CD8-positive, alpha-beta memory T cell (primary cell): ENCODE data around the gene TSPAN6. TPM values are rescaled to one million over a fixed set of nuclear protein-coding genes. Genes with fewer than 3 reads are reported as not detected.

Experiments
- CTCF ChIA-PET: fragments of 350-600 bp; sonication (Branson Sonifier 250); formaldehyde crosslinking; loops from one replicate; lab custom pipeline; 2021; ENCODE audit warnings: antibody characterized with exemption; lab: Charles Lee
- POLR2A ChIA-PET: fragments of 350-600 bp; sonication (Branson Sonifier 250); formaldehyde crosslinking; loops from one replicate; lab custom pipeline; 2021; ENCODE audit warnings: antibody characterized with exemption; lab: Charles Lee
- DNase-seq, 5 donors: peaks; one replicate each; pipeline versions ENCODE4 v3.0.0 to v3.0.0-alpha.2; 2020 to 2022; ENCODE audit warnings: mixed read lengths in 1 of 5
- H3K27ac ChIP-seq: one replicate; pipeline ENCODE4 v1.7.0; 2013; ENCODE audit warnings: low read depth, mild to moderate bottlenecking, low read length, moderate library complexity
- H3K27me3 ChIP-seq: 2 replicates; pipeline ENCODE4 v1.7.0; 2013; ENCODE audit warnings: low read length, mild to moderate bottlenecking; ENCODE audit not compliant: insufficient read depth, poor library complexity, severe bottlenecking
- H3K36me3 ChIP-seq: 2 replicates; pipeline ENCODE4 v1.7.0; 2013; ENCODE audit warnings: mild to moderate bottlenecking, low read length, moderate library complexity; ENCODE audit not compliant: insufficient read depth
- H3K4me1 ChIP-seq: 2 replicates; pipeline ENCODE4 v1.7.0; 2013; ENCODE audit warnings: mild to moderate bottlenecking, low read length, moderate library complexity; ENCODE audit not compliant: insufficient read depth
- H3K4me3 ChIP-seq: 2 replicates; pipeline ENCODE4 v1.7.0; 2013; ENCODE audit warnings: mild to moderate bottlenecking, low read length
- H3K9me3 ChIP-seq: 2 replicates; pipeline ENCODE4 v1.7.0; 2013; ENCODE audit warnings: mild to moderate bottlenecking, low read length
- H3K27ac Mint-ChIP-seq, 8 donors: one replicate each; pipeline ENCODE4 v1.8.0; 2020 to 2021; ENCODE audit warnings: mixed read lengths in 8 of 8, mild to moderate bottlenecking in 6 of 8, inconsistent platforms in 3 of 8, moderate library complexity in 3 of 8
- H3K27me3 Mint-ChIP-seq, 2 donors: one replicate each; pipeline ENCODE4 v1.8.0; 2020 to 2021; ENCODE audit warnings: mixed read lengths in 2 of 2, mild to moderate bottlenecking in 1 of 2, moderate library complexity in 1 of 2
- H3K36me3 Mint-ChIP-seq, 3 donors: one replicate each; pipeline ENCODE4 v1.8.0; 2020 to 2021; ENCODE audit warnings: mixed read lengths in 3 of 3, inconsistent platforms in 1 of 3, mild to moderate bottlenecking in 1 of 3
- H3K4me1 Mint-ChIP-seq, 3 donors: one replicate each; pipeline ENCODE4 v1.8.0; 2020 to 2021; ENCODE audit warnings: mixed read lengths in 3 of 3, inconsistent platforms in 1 of 3, mild to moderate bottlenecking in 1 of 3
- H3K4me3 Mint-ChIP-seq, 7 donors: one replicate each; pipeline ENCODE4 v1.8.0; 2020 to 2021; ENCODE audit warnings: mixed read lengths in 7 of 7, mild to moderate bottlenecking in 6 of 7, moderate library complexity in 4 of 7, inconsistent platforms in 2 of 7
- H3K9me3 Mint-ChIP-seq, 5 donors: one replicate each; pipeline ENCODE4 v1.8.0; 2020 to 2022; ENCODE audit warnings: mixed read lengths in 5 of 5, mild to moderate bottlenecking in 3 of 5, moderate library complexity in 2 of 5, inconsistent platforms in 1 of 5
- polyA plus RNA-seq: library from polyadenylated mRNA; unstranded; fragments of 300-500 nt; fragmentation: Illumina TruSeq; gene quantifications from one replicate; pipeline ENCODE4 v1.2.3, GENCODE V29; 2021
- total RNA-seq, 2 experiments: library from RNA; stranded (reverse); gene quantifications; one replicate each; pipeline ENCODE4 v1.2.3, GENCODE V29; 2021

TSPAN6 gene
- under 1 TPM; 0.07 to 0.33 TPM for total RNA-seq
- polyA plus RNA-seq = 1.9 TPM

GRCh38 chrX:100636321-100636991 is at the start of gene TSPAN6:
Gene TSPAN6 (minus strand): TSS chrX:100636806. CDS start chrX:100636694, 112 bp downstream.
- POLR2A ChIA-PET = no interaction called here

GRCh38 chrX:100685997-100686305 is 49.3 kb upstream of the TSPAN6 start:
- Histone ChIP-seq H3K4me3 (no peak overlapping the region), H3K27ac (no peak overlapping the region), H3K36me3 (no peaks in the 10 kb centered on the region), H3K9me3 (no peaks in the 10 kb centered on the region), H3K4me1 (no peaks in the 10 kb centered on the region), H3K27me3 (no peaks in the 10 kb centered on the region)
- Mint-ChIP-seq H3K4me3 (no peak overlapping the region), H3K9me3 (no peaks in the 10 kb centered on the region), H3K4me1 (peaks cover 0 to 7% (median 3%) of the 10 kb centered on the region in 3 donors), H3K36me3 (no peaks in the 10 kb centered on the region), H3K27ac (no peak overlapping the region), H3K27me3 (peaks cover 0 to 3% of the 10 kb centered on the region in 2 donors)
- no peak for DNase-seq
- POLR2A ChIA-PET = no interaction called here
- CTCF ChIA-PET = interaction anchor here (1.0 to 1.3 kb wide), 4 partner anchors 23 to 597 kb away, joined by 3 read pairs; no protein-coding TSS in a partner anchor

More at GRCh38 chrX:100636321-100636991, at the start of gene TSPAN6:
- Mint-ChIP-seq H3K4me3 (peak within 1 kb of the TSS; percentile 85 to 92 (median 91)), H3K9me3 (peaks cover 0 to 8% (median 3%) of the 10 kb centered on the region in 5 donors), H3K4me1 (peaks cover 6 to 14% (median 10%) of the 10 kb centered on the region in 3 donors), H3K27ac (peak within 1 kb of the TSS in 5 of 8 donors; percentile 46 to 85 (median 75)), H3K27me3 (peaks cover 17 to 28% of the 10 kb centered on the region in 2 donors), H3K36me3 (peaks cover 0 to 2% (median 0%) of the 10 kb centered on the region in 3 donors)
- CTCF ChIA-PET = interaction anchor here (0.8 to 1.2 kb wide), 2 partner anchors 9 to 124 kb away, joined by 3 to 4 read pairs; no protein-coding TSS in a partner anchor
- H3K27me3 ChIP-seq = no peaks in the 10 kb centered on the region
- no peaks in the 10 kb centered on the region for H3K9me3 ChIP-seq
- no peak within 1 kb of the TSS for H3K27ac ChIP-seq
- DNase-seq = peak; percentile 17 to 73 (median 59)
- H3K4me1 ChIP-seq = no peaks in the 10 kb centered on the region
- H3K36me3 ChIP-seq = no peaks in the 10 kb centered on the region
- peak within 1 kb of the TSS; percentile 45 for H3K4me3 ChIP-seq

GRCh38 chrX:100685284-100685996 is 48.8 kb upstream of the TSPAN6 start:
- Histone ChIP-seq H3K36me3 (no peaks in the 10 kb centered on the region), H3K4me3 (no peak overlapping the region), H3K27me3 (no peaks in the 10 kb centered on the region), H3K4me1 (no peaks in the 10 kb centered on the region), H3K27ac (no peak overlapping the region), H3K9me3 (no peaks in the 10 kb centered on the region)
- POLR2A ChIA-PET = no interaction called here
- no peak overlapping the region for H3K27ac Mint-ChIP-seq
- peaks cover 0 to 3% of the 10 kb centered on the region in 2 donors for H3K27me3 Mint-ChIP-seq
- H3K36me3 Mint-ChIP-seq = no peaks in the 10 kb centered on the region
- peaks cover 0 to 7% (median 3%) of the 10 kb centered on the region in 3 donors for H3K4me1 Mint-ChIP-seq
- CTCF ChIA-PET = interaction anchor here (1.0 to 1.3 kb wide), 4 partner anchors 22 to 597 kb away, joined by 3 read pairs; no protein-coding TSS in a partner anchor
- H3K4me3 Mint-ChIP-seq = no peak overlapping the region
- H3K9me3 Mint-ChIP-seq = no peaks in the 10 kb centered on the region
- peak; percentile 17 to 51 (median 35) for DNase-seq

- peaks cover 0 to 3% of the 10 kb centered on the region in 2 donors for H3K27me3 Mint-ChIP-seq
- no peaks in the 10 kb centered on the region for H3K36me3 Mint-ChIP-seq
- H3K4me3 Mint-ChIP-seq = no peak overlapping the region
- H3K27me3 ChIP-seq = no peaks in the 10 kb centered on the region
- POLR2A ChIA-PET = no interaction called here
- no peaks in the 10 kb centered on the region for H3K36me3 ChIP-seq
- DNase-seq = no peak
- H3K27ac ChIP-seq = no peak overlapping the region
- peak overlapping the region in 1 of 8 donors; percentile 70 for H3K27ac Mint-ChIP-seq
- H3K9me3 ChIP-seq = no peaks in the 10 kb centered on the region
- H3K4me1 Mint-ChIP-seq = peaks cover 0 to 5% (median 3%) of the 10 kb centered on the region in 3 donors
- CTCF ChIA-PET = no interaction called here
- H3K4me3 ChIP-seq = no peak overlapping the region
- no peaks in the 10 kb centered on the region for H3K4me1 ChIP-seq
- no peaks in the 10 kb centered on the region for H3K9me3 Mint-ChIP-seq
Measured at GRCh38 chrX:100682939-100683338, 46.3 kb upstream of the TSPAN6 start.

- H3K9me3 Mint-ChIP-seq = no peaks in the 10 kb centered on the region
- Histone ChIP-seq H3K9me3 (no peaks in the 10 kb centered on the region), H3K27ac (no peak overlapping the region), H3K4me1 (no peaks in the 10 kb centered on the region), H3K36me3 (no peaks in the 10 kb centered on the region), H3K4me3 (no peak overlapping the region), H3K27me3 (no peaks in the 10 kb centered on the region)
- ChIA-PET POLR2A (no interaction called here), CTCF (interaction anchor here (1.4 kb wide), 1 partner anchor 10 kb away, joined by 3 read pairs; no protein-coding TSS in a partner anchor)
- no peak for DNase-seq
- H3K4me3 Mint-ChIP-seq = no peak overlapping the region
- H3K4me1 Mint-ChIP-seq = no peaks in the 10 kb centered on the region
- no peak overlapping the region for H3K27ac Mint-ChIP-seq
- no peaks in the 10 kb centered on the region for H3K36me3 Mint-ChIP-seq
- H3K27me3 Mint-ChIP-seq = peaks cover 0 to 3% of the 10 kb centered on the region in 2 donors
Measured at GRCh38 chrX:100681599-100681998, 45.0 kb upstream of the TSPAN6 start.

GRCh38 chrX:100680756-100681155 is 44.1 kb upstream of the TSPAN6 start:
- DNase-seq = no peak
- H3K27ac Mint-ChIP-seq = no peak overlapping the region
- Histone ChIP-seq H3K27ac (no peak overlapping the region), H3K4me1 (no peaks in the 10 kb centered on the region), H3K36me3 (no peaks in the 10 kb centered on the region), H3K9me3 (no peaks in the 10 kb centered on the region), H3K27me3 (no peaks in the 10 kb centered on the region), H3K4me3 (no peak overlapping the region)
- CTCF ChIA-PET = interaction anchor here (1.4 kb wide), 1 partner anchor 10 kb away, joined by 3 read pairs; no protein-coding TSS in a partner anchor
- H3K4me1 Mint-ChIP-seq = no peaks in the 10 kb centered on the region
- POLR2A ChIA-PET = no interaction called here
- no peak overlapping the region for H3K4me3 Mint-ChIP-seq
- no peaks in the 10 kb centered on the region for H3K36me3 Mint-ChIP-seq
- H3K9me3 Mint-ChIP-seq = no peaks in the 10 kb centered on the region
- H3K27me3 Mint-ChIP-seq = peaks cover 0 to 2% of the 10 kb centered on the region in 2 donors

GRCh38 chrX:100677611-100678181 is 41.1 kb upstream of the TSPAN6 start:
- Mint-ChIP-seq H3K9me3 (no peaks in the 10 kb centered on the region), H3K4me1 (peaks cover 12 to 14% (median 12%) of the 10 kb centered on the region in 3 donors), H3K27me3 (peaks cover 0 to 2% of the 10 kb centered on the region in 2 donors), H3K4me3 (no peak overlapping the region), H3K27ac (peak overlapping the region in 1 of 8 donors; percentile 7), H3K36me3 (no peaks in the 10 kb centered on the region)
- Histone ChIP-seq H3K4me1 (no peaks in the 10 kb centered on the region), H3K27ac (no peak overlapping the region), H3K27me3 (no peaks in the 10 kb centered on the region), H3K4me3 (no peak overlapping the region), H3K9me3 (no peaks in the 10 kb centered on the region), H3K36me3 (no peaks in the 10 kb centered on the region)
- POLR2A ChIA-PET = no interaction called here
- DNase-seq = no peak
- CTCF ChIA-PET = no interaction called here
